Measurements from ENCODE around the gene DOCK3. TPM values are rescaled to one million over a fixed set of nuclear protein-coding genes. Genes with fewer than 3 reads are reported as not detected.

The DOCK3 gene
- total and polyA plus RNA-seq, 2 donors (not counting 3 experiments of a cell fraction or from before 2014, with no cell fraction given) = 0.08 to 0.13 TPM

DNA sequence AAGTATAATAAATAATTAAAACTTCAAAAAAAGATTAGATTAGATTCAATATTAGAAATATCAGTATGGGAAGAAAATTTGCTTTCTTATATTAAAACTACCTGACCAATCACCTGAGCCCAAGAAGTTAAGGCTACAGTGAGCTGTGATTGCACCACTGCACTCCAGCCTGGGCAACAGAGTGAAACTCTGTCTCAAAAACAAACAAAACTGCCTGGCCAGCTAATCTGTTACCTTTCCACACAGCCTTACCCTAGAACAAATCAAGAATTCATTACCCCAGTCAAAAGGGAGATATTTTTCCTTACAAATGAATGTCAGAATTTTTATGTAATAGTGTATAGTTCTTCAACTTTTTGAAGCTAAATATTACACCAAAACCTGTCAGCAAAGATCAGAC is 593.4 kb downstream of the DOCK3 start:
- ChIA-PET POLR2A (no interaction called here), CTCF (no interaction called here)
- DNase-seq (ENCODE audit: low read depth, low spot score) (no peak), FAIRE-seq (no peak)
- no peak overlapping the region for H3K4me2 ChIP-seq (ENCODE audit: insufficient read depth, low read length)
- H3K27me3 ChIP-seq (ENCODE audit: control insufficient read depth in 2 of 2, insufficient read depth in 2 of 2, low read length in 2 of 2) = no peaks in the 10 kb centered on the region
- no peak overlapping the region for H3K4me3 ChIP-seq (replicated peaks in 1 of 3; ENCODE audit: insufficient read depth in 1 of 3, low read depth in 1 of 3, low read length in 3 of 3)
- BruUV-seq (replicated peaks) = no TSS peak
- no peaks in the 10 kb centered on the region for H3K4me1 ChIP-seq (ENCODE audit: control insufficient read depth, extremely low read depth, insufficient read depth, low read length)
- intact Hi-C loops (cut with micrococcal nuclease) = no loop called here
- H3K79me2 ChIP-seq (ENCODE audit: control insufficient read depth, insufficient read depth, low read length) = no peaks in the 10 kb centered on the region
- TF ChIP-seq, protein P1, sequence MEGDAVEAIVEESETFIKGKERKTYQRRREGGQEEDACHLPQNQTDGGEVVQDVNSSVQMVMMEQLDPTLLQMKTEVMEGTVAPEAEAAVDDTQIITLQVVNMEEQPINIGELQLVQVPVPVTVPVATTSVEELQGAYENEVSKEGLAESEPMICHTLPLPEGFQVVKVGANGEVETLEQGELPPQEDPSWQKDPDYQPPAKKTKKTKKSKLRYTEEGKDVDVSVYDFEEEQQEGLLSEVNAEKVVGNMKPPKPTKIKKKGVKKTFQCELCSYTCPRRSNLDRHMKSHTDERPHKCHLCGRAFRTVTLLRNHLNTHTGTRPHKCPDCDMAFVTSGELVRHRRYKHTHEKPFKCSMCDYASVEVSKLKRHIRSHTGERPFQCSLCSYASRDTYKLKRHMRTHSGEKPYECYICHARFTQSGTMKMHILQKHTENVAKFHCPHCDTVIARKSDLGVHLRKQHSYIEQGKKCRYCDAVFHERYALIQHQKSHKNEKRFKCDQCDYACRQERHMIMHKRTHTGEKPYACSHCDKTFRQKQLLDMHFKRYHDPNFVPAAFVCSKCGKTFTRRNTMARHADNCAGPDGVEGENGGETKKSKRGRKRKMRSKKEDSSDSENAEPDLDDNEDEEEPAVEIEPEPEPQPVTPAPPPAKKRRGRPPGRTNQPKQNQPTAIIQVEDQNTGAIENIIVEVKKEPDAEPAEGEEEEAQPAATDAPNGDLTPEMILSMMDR (IDR thresholded peaks at IDR 0.05; ENCODE audit: extremely low read depth in 1 of 2, insufficient read depth in 1 of 2, low read depth in 1 of 2, low read length in 2 of 2) = no peak
- TF ChIP-seq FOS (IDR thresholded peaks at IDR 0.05; ENCODE audit: borderline replicate concordance, insufficient read depth, low read length) = no peak
- TF ChIP-seq POLR2AphosphoS5 (IDR thresholded peaks at IDR 0.05; ENCODE audit: insufficient read depth, low read depth, low read length) = no peak
- dilution Hi-C loops (cut with MboI; ENCODE audit: extremely low pct_ligation_motif_present, low sequenced_read_pairs) = no loop called here
- no peaks in the 10 kb centered on the region for H3K9me1 ChIP-seq (replicated peaks; ENCODE audit: control insufficient read depth, extremely low read depth, insufficient read depth, low read length)
- H3K27ac ChIP-seq (ENCODE audit: insufficient read depth, low read depth, low read length) = no peak overlapping the region
- no peak overlapping the region for H3K9ac ChIP-seq (replicated peaks; ENCODE audit: extremely low read depth, insufficient read depth, low read length)
- H3K9me3 ChIP-seq (replicated peaks; ENCODE audit: control insufficient read depth, insufficient read depth, low read length) = no peaks in the 10 kb centered on the region
- H3K36me3 ChIP-seq (ENCODE audit: control insufficient read depth in 2 of 2, extremely low read depth in 1 of 2, insufficient read depth in 2 of 2, low read length in 2 of 2) = no peaks in the 10 kb centered on the region
- no peak overlapping the region for H2AFZ ChIP-seq (ENCODE audit: low read depth, low read length)
- H4K20me1 ChIP-seq (replicated peaks; ENCODE audit: control insufficient read depth, extremely low read depth, insufficient read depth, low read length) = no peaks in the 10 kb centered on the region

DNA sequence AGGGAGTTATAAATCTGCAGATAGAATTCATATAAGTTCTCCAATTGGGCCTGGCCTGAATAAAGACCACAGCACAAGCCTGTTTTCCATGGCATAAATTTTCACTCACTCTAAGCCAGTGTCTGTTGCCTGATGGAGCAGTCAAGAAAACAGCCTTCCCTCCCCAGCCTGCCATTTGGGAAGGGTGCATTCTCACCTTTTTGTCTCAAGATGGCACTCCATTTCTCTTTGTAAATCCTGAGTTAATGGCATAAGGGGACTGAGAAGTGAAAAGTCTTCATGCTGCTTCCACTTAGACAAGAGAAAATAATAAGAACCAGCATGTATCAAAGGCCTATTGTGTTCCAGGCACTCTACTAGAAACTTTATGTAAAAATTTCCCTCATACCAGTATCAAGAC is 594.7 kb downstream of the DOCK3 start:
- BruUV-seq (replicated peaks) = no TSS peak
- intact Hi-C loops (cut with micrococcal nuclease) = no loop called here
- FAIRE-seq (no peak), DNase-seq (ENCODE audit: low read depth, low spot score) (no peak)
- no peaks in the 10 kb centered on the region for H3K36me3 ChIP-seq (ENCODE audit: control insufficient read depth in 2 of 2, extremely low read depth in 1 of 2, insufficient read depth in 2 of 2, low read length in 2 of 2)
- ChIA-PET POLR2A (no interaction called here), CTCF (no interaction called here)
- no peak overlapping the region for H3K9ac ChIP-seq (replicated peaks; ENCODE audit: extremely low read depth, insufficient read depth, low read length)
- H3K4me1 ChIP-seq (ENCODE audit: control insufficient read depth, extremely low read depth, insufficient read depth, low read length) = no peaks in the 10 kb centered on the region
- TF ChIP-seq JUN (IDR thresholded peaks at IDR 0.05; ENCODE audit: borderline replicate concordance, insufficient read depth, insufficient read length, low read depth) = no peak
- TF ChIP-seq POLR2AphosphoS5 (IDR thresholded peaks at IDR 0.05; ENCODE audit: insufficient read depth, low read depth, low read length) = no peak
- no peak for TF ChIP-seq FOS (IDR thresholded peaks at IDR 0.05; ENCODE audit: borderline replicate concordance, insufficient read depth, low read length)
- TF ChIP-seq EZH2 (IDR thresholded peaks at IDR 0.05; ENCODE audit: borderline replicate concordance, low read depth, low read length, severe bottlenecking) = no peak
- no peak for TF ChIP-seq POLR2A (IDR thresholded peaks at IDR 0.05; ENCODE audit: low read depth, low read length)
- TF ChIP-seq, protein P1 (IDR thresholded peaks at IDR 0.05; ENCODE audit: extremely low read depth in 1 of 2, insufficient read depth in 1 of 2, low read depth in 1 of 2, low read length in 2 of 2) = no peak
- TF ChIP-seq, protein P2, sequence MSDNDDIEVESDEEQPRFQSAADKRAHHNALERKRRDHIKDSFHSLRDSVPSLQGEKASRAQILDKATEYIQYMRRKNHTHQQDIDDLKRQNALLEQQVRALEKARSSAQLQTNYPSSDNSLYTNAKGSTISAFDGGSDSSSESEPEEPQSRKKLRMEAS (IDR thresholded peaks at IDR 0.05; ENCODE audit: insufficient read depth, insufficient read length) = no peak
- no peak for TF ChIP-seq MYC (IDR thresholded peaks at IDR 0.05; ENCODE audit: low read depth, low read length)
- no peak for TF ChIP-seq GATA2 (IDR thresholded peaks at IDR 0.05; ENCODE audit: insufficient read depth, insufficient read length, low read depth, low read length)
- no peaks in the 10 kb centered on the region for H4K20me1 ChIP-seq (replicated peaks; ENCODE audit: control insufficient read depth, extremely low read depth, insufficient read depth, low read length)
- H3K4me2 ChIP-seq (ENCODE audit: insufficient read depth, low read length) = no peak overlapping the region
- no peak overlapping the region for H2AFZ ChIP-seq (ENCODE audit: low read depth, low read length)
- dilution Hi-C loops (cut with MboI; ENCODE audit: extremely low pct_ligation_motif_present, low sequenced_read_pairs) = no loop called here
- H3K9me1 ChIP-seq (replicated peaks; ENCODE audit: control insufficient read depth, extremely low read depth, insufficient read depth, low read length) = no peaks in the 10 kb centered on the region
- H3K9me3 ChIP-seq (replicated peaks; ENCODE audit: control insufficient read depth, insufficient read depth, low read length) = no peaks in the 10 kb centered on the region
- H3K79me2 ChIP-seq (ENCODE audit: control insufficient read depth, insufficient read depth, low read length) = no peaks in the 10 kb centered on the region
- H3K4me3 ChIP-seq (replicated peaks in 1 of 3; ENCODE audit: insufficient read depth in 1 of 3, low read depth in 1 of 3, low read length in 3 of 3) = no peak overlapping the region
- no peaks in the 10 kb centered on the region for H3K27me3 ChIP-seq (ENCODE audit: control insufficient read depth in 2 of 2, insufficient read depth in 2 of 2, low read length in 2 of 2)
- no peak overlapping the region for H3K27ac ChIP-seq (ENCODE audit: insufficient read depth, low read depth, low read length)

Data from endothelial cell of umbilical vein (primary cell).